Heart left ventricle (tissue), 16 donors: ENCODE measurements around the gene FN3K. TPM values are rescaled to one million over a fixed set of nuclear protein-coding genes. Genes with fewer than 3 reads are reported as not detected.
A peak's percentile ranks its signal among the peaks of the same experiment; 100 is the strongest.
"Not testable (repeated sequence)": the region's sequence is repeated elsewhere in the genome, so short reads cannot be mapped to it uniquely, and the experiment has no call there.

Experiments
- ATAC-seq, 4 donors: fragments of 200-7000 bp; cut with Tn5 transposase; one replicate each; pipeline ENCODE4 v1.9.1; 2020 to 2022; ENCODE audit warnings: moderate library complexity in 4 of 4, mild to moderate bottlenecking in 3 of 4, moderate number of reproducible peaks in 1 of 4
- DNase-seq, 5 donors: peaks; one replicate each; pipeline ENCODE4 v3.0.0-alpha.2; 2020
- H3K27ac ChIP-seq, 12 donors: fragments of 200-600 bp; sonication (generic) in 4 of 12; one replicate each; pipeline versions ENCODE4 v1.5.0 to v1.8.0; 2016 to 2022; ENCODE audit warnings: mild to moderate bottlenecking in 2 of 12
- H3K27me3 ChIP-seq, 9 donors: fragments of 200-600 bp; sonication (generic) in 2 of 9; one replicate each; pipeline versions ENCODE4 v1.5.1 to v1.8.0; 2016 to 2022; ENCODE audit warnings: mild to moderate bottlenecking in 3 of 9
- H3K36me3 ChIP-seq, 9 donors: fragments of 200-600 bp; sonication (generic) in 2 of 9; one replicate each; pipeline versions ENCODE4 v1.5.0 to v1.8.0; 2018 to 2022; ENCODE audit warnings: mild to moderate bottlenecking in 2 of 9
- H3K4me1 ChIP-seq, 12 donors: fragments of 200-600 bp; sonication (generic) in 4 of 12; one replicate each; pipeline versions ENCODE4 v1.5.0 to v1.8.0; 2016 to 2022; ENCODE audit warnings: mild to moderate bottlenecking in 3 of 12
- H3K4me3 ChIP-seq, 12 donors: fragments of 200-600 bp; sonication (generic) in 4 of 12; one replicate each; pipeline versions ENCODE4 v1.5.0 to v1.8.0; 2017 to 2022; ENCODE audit warnings: mild to moderate bottlenecking in 9 of 12, moderate library complexity in 4 of 12
- H3K9me3 ChIP-seq, 12 donors: fragments of 200-600 bp; sonication (generic) in 4 of 12; one replicate each; pipeline versions ENCODE4 v1.5.0 to v1.8.0; 2016 to 2022; ENCODE audit warnings: mild to moderate bottlenecking in 1 of 12
- CTCF ChIP-seq, 12 donors: fragments of 200-600 bp; sonication (generic) in 4 of 12; IDR thresholded peaks; one replicate each; pipeline versions ENCODE4 v1.5.0 to v1.8.0; 2018 to 2022; ENCODE audit warnings: antibody characterized with exemption in 12 of 12, mild to moderate bottlenecking in 5 of 12
- POLR2A ChIP-seq, 2 donors: fragments of 450-650 bp; IDR thresholded peaks; one replicate each; pipeline ENCODE4 v1.6.1; 2017; ENCODE audit warnings: antibody characterized with exemption in 2 of 2, mild to moderate bottlenecking in 2 of 2, moderate library complexity in 2 of 2
- WGBS, 4 donors: extraction: QIAGEN DNeasy Blood & Tissue Kit in 2 of 4; methylation state at CpG; one replicate each; pipeline versions ENCODE4 v1.1.5 to v1.1.7; 2013 to 2018; 5-methylcytosine and 5-hydroxymethylcytosine counted together
- intact Hi-C, 10 donors: fragments of 100-400 bp; cut with DNase I; formaldehyde crosslinking; loops; one replicate each; pipeline versions ENCODE4 v1.11.1 to v1.14.2; 2022
- polyA plus RNA-seq, 2 donors: library from polyadenylated mRNA; stranded (reverse); fragments of 200-250 nt; gene quantifications; one replicate each; pipeline ENCODE4 v1.2.3, GENCODE V29; 2013
- total RNA-seq, 9 donors: library from RNA; depleted of rRNA in 2 of 9; stranded (reverse); fragments of >200 nt in 2 of 9; fragmentation: NEBNext Ultra II Directional in 3 of 9; extraction: Animal tissue kit (Norgen Biotek cat#: 25700) in 3 of 9; gene quantifications; one replicate each; pipeline versions ENCODE4 v1.1.0 to v1.2.4, GENCODE V29; 2016 to 2023
- donor health status: ischemic (EF 13 %, LVEDD 7.1; RV severe dilation, severe dysfunction).
- donor health status: healthy with polysubstance abuse.
- donor health status: DM: no; HTN: yes; CAD: no.
- donor health status: DM: no; HTN: no; CAD: no.
- donor health status: ischemic (EF 25% LVEDD 6.9; RV normal size, moderate dysfunction).
- donor health status: ischemic (EF 25% LVEDD 5.7; RV mildly dilated, moderate dysfunction).
- donor health status: healthy.
- donor health status: DM: yes; HTN: yes; CAD: no.
- donor health status: ischemic (EF 35%, LVEDD 5.7; RV mildly dilated, moderate dysfunction).
- donor health status: nonischemic (EF 11% LVEDD 7.7; RV severe dilation, severe dysfunction).
- donor health status: DM: yes; HTN: yes; CAD: no.
- donor health status: PGD.
- donor health status: ischemic (EF 29% LVEDD 5.4; RV normal size, mild dysfunction).
- donor health status: nonischemic (EF 23%, LVEDD 6.1; RV moderate dilation, normal function).

Gene FN3K
- total and polyA plus RNA-seq, 11 donors = 15.5 to 121 (median 69.4) TPM

DNA sequence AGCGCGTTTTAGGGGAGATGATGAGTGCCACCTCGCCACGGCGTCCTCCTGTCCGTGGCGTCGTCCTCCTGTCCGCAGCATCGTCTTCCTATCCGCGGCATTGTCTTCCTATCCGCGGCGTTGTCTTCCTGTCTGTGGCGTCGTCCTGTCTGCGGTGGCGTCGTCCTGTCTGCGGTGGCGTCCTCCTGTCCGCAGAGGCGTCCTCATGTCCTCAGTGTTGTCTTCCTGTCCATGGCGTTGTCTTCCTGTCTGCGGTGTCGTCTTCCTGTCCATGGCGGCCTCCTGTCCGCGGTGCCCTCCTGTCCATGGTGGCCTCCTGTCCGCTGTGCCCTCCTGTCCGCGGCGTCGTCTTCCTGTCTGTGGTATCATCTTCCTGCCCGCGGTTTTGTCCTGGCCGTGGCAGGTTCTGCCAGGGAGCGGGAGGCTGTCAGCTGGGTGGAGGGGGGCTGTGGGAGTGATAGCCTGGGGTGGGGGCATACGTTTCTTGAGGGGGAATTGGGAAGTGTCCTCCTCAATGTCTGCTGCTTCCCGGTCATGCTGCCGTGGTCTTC is 47.3 kb downstream of the FN3K start:
- H3K9me3 ChIP-seq = no peaks in the 10 kb centered on the region
- 65 to 84% (median 79%) methylated on average over 42 of the region's 42 CpGs for WGBS, 4 donors
- H3K4me3 ChIP-seq = peak overlapping the region in 5 of 12 donors; percentile 14 to 33 (median 23)
- peaks cover 0 to 24% (median 12%) of the 10 kb centered on the region in 9 donors for H3K36me3 ChIP-seq
- ATAC-seq = peak in 3 of 4 donors; percentile 18 to 68 (median 23)
- intact Hi-C loops = loop anchor here in 9 of 10 donors (1.0 to 5.0 kb wide), 11 partner anchors 50 to 180 kb away; partner anchors contain the start of gene ZNF750 (in 1 of the 9)
- no peak for TF ChIP-seq POLR2A (IDR thresholded peaks at IDR 0.05)
- TF ChIP-seq CTCF (IDR thresholded peaks at IDR 0.05) = no peak
- peaks cover 0 to 10% (median 5%) of the 10 kb centered on the region in 12 donors for H3K4me1 ChIP-seq
- H3K27me3 ChIP-seq = no peaks in the 10 kb centered on the region
- H3K27ac ChIP-seq = peak overlapping the region in 11 of 12 donors; percentile 21 to 85 (median 60)
- peak in 3 of 5 donors; percentile 53 to 59 (median 59) for DNase-seq

DNA sequence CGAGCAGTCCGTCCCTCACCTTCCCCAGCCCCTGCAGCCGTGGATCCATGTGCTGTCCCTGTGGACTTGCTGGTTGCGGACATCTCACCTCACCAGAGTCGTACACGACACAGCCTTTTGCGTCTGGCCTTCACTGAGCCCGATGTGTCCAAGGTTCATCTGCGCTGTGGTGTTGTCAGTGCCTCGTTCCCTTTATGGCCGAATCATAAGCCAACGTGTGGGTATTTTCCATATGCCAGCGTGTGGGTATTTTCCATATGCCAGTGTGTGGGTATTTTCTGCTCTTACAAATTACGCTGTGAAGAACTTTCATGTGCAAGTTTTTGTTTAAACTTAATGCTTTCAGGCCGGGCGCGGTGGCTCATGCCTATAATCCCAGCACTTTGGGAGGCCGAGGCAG is 48.1 kb downstream of the FN3K start:
- Histone ChIP-seq H3K4me3 (no peak overlapping the region), H3K36me3 (peaks cover 0 to 24% (median 12%) of the 10 kb centered on the region in 9 donors), H3K4me1 (peaks cover 0 to 10% (median 5%) of the 10 kb centered on the region in 12 donors), H3K27me3 (no peaks in the 10 kb centered on the region), H3K27ac (peak overlapping the region in 4 of 12 donors; percentile 53 to 85 (median 68)), H3K9me3 (no peaks in the 10 kb centered on the region)
- no peak for TF ChIP-seq POLR2A (IDR thresholded peaks at IDR 0.05)
- TF ChIP-seq CTCF (IDR thresholded peaks at IDR 0.05) = no peak
- intact Hi-C loops = loop anchor here in 9 of 10 donors (2.0 to 5.0 kb wide), 10 partner anchors 49 to 179 kb away; partner anchors contain the start of gene ZNF750 (in 1 of the 9)
- 92 to 94% (median 94%) methylated on average over 18 of the region's 18 CpGs for WGBS, 4 donors
- no peak for DNase-seq
- no peak for ATAC-seq

DNA sequence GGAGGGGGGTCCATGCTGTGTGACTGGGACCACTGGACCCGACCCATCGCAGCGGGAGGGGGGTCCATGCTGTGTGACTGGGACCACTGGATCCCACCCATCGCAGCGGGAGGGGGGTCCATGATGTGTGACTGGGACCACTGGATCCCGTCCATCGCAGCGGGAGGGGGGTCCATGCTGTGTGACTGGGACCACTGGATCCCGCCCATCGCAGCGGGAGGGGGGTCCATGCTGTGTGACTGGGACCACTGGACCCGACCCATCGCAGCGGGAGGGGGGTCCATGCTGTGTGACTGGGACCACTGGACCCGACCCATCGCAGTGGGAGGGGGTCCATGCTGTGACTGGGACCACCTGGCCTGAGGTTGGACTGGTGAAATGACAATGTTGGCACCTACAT is 50.2 kb downstream of the FN3K start:
- 97 to 99% (median 98%) methylated on average over 11 to 16 of the region's 16 CpGs for WGBS, 4 donors
- not testable (repeated sequence) for H3K4me3 ChIP-seq

GRCh38 chr17:82786427-82786826 is 51.0 kb downstream of the FN3K start:
- WGBS, 4 donors = 90 to 95% (median 94%) methylated on average over 8 to 10 of the region's 10 CpGs

More for the DNA sequence above, 50.2 kb downstream of the FN3K start:
- H3K27me3 ChIP-seq, intact Hi-C loops, H3K4me1 ChIP-seq, H3K9me3 ChIP-seq, ATAC-seq, H3K27ac ChIP-seq: not testable (repeated sequence)
- peaks cover 0 to 24% (median 12%) of the 10 kb centered on the region in 9 donors for H3K36me3 ChIP-seq
- DNase-seq = peak in 1 of 5 donors; percentile 28

More at GRCh38 chr17:82786427-82786826, 51.0 kb downstream of the FN3K start:
- H3K36me3 ChIP-seq = peaks cover 0 to 24% (median 12%) of the 10 kb centered on the region in 9 donors
- DNase-seq (peak in 1 of 5 donors; percentile 54), ATAC-seq (no peak)
- peaks cover 0 to 10% (median 5%) of the 10 kb centered on the region in 12 donors for H3K4me1 ChIP-seq
- no peak overlapping the region for H3K27ac ChIP-seq
- no peaks in the 10 kb centered on the region for H3K27me3 ChIP-seq
- no peak overlapping the region for H3K4me3 ChIP-seq
- intact Hi-C loops = no loop called here
- H3K9me3 ChIP-seq = no peaks in the 10 kb centered on the region
- TF ChIP-seq POLR2A (IDR thresholded peaks at IDR 0.05) (no peak), CTCF (IDR thresholded peaks at IDR 0.05) (no peak)
